Measurements from ENCODE around the gene TEAD4. TPM values are rescaled to one million over a fixed set of nuclear protein-coding genes. Genes with fewer than 3 reads are reported as not detected.

Gene TEAD4
- total RNA-seq, 1 experiment from 2014 or later, result 11.9 TPM

DNA sequence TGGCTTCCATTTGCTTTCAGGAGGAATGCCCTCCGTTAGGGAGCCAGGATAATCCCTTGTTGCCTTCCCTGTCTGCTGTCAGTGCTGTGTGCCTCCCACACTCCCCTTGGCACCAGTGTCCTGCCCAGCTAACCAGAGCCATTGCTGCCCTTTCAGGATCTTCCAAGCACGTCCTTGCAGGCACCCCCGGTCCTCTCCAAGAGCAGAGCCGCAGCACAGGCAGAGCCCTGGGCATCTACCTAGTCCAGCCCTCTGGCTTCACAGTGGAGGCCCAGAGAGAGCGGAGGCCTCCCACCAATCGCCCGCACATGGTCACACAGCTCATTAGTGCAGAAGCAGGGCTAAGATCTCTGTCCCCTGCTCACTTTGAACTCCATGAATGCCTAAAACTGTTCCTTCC lies 79.0 kb downstream of the TEAD4 start:
- no peak for DNase-seq (ENCODE audit: low read depth, low spot score)
- in situ Hi-C loops (cut with HindIII; ENCODE audit: low pct_unique_long_range_greater_than_20kb, low sequenced_read_pairs), result no loop called here

DNA sequence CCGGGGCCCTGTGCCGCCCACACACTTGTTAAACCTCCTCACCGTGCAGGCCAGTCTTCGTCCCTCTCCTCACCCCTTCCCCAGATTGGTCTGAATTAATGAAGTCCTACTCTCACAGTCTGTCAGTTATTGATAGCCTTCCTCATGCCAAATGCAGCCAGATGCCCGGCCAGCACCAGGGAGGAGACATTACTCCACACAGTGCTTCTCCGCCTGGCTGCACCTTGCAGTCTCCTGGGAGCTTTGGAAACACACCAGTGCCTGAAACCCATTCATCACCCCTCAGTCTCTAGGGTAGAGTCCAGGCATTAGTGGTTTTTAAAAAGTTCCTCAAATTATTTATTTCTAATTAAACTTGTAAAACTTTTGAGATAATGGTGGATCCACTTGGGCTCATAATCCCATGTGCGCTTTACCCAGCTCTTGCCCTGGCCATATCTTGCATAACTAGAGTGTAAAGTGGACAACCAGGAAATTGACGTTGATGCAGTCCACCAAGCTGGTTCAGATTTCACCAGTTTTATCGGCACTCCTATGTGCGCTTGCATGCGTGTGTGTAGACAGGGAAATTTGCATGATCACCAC lies 79.8 kb downstream of the TEAD4 start:
- in situ Hi-C loops (cut with HindIII; ENCODE audit: low pct_unique_long_range_greater_than_20kb, low sequenced_read_pairs), result no loop called here
- no peak for DNase-seq (ENCODE audit: low read depth, low spot score)

DNA sequence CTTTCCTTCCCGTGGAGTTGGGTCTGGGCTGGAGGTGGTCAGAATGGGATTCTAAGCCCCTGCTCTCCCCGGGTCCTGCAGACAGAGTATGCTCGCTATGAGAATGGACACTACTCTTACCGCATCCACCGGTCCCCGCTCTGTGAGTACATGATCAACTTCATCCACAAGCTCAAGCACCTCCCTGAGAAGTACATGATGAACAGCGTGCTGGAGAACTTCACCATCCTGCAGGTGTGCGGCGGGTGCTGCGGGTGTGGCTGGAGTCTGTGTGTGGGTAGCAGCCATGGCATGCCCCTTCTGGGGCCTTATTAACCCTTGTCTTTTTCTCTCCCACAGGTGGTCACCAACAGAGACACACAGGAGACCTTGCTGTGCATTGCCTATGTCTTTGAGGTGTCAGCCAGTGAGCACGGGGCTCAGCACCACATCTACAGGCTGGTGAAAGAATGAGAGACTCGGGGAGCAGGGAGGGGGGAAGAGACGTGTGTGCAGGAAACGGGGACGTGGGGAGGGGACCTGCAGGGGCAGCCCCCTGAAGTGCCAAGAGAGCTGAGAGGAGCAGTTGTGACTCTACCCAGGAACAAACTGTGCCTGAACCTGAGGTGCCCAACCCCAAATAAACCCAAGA lies 80.9 kb downstream of the TEAD4 start:
- in situ Hi-C loops (cut with HindIII; ENCODE audit: low pct_unique_long_range_greater_than_20kb, low sequenced_read_pairs), result no loop called here
- DNase-seq (ENCODE audit: low read depth, low spot score), result no peak

DNA sequence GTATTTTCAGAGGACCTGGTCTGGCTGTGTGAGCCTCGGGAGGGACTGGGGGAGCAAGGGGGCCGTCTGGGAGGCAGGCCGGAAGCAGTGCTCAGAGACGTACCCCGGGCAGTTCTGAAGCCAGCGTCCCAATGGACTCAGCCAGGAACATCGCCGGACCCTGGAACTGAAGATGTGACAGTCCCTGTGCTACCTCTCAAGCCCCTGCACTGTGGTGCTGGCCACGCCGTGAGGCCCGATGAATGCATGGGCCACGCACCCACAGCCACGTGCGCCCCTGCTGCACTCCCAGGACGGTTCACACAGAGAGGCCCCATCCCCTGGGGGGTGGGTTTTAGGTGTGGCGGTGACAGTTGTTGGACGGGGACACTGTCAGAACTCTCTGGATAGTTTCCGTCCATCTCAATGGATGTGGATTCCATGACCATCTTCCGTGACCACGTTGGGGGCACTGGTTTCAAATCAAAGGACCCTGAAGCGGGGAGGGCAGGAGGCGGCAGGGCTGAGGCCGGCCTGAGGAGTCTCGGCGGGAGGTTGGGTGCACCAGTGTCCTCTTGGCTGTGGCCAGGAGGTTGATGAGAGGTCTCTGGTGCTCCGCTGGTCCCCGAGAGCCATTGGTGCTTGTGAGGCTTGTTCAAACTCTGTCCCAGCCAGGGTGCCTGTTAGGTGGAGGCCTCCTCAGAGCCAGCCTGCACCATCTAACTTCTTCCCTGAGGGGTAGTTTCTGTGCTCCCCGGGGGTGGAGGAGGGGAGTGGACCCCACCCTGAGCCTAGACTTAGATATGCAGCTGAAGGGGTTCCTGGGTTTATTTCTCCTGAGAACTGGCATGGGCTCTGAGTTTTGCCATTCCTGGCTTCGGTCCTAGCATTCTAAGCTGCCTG lies 81.7 kb downstream of the TEAD4 start:
- DNase-seq (ENCODE audit: low read depth, low spot score), result no peak
- in situ Hi-C loops (cut with HindIII; ENCODE audit: low pct_unique_long_range_greater_than_20kb, low sequenced_read_pairs), result no loop called here

DNA sequence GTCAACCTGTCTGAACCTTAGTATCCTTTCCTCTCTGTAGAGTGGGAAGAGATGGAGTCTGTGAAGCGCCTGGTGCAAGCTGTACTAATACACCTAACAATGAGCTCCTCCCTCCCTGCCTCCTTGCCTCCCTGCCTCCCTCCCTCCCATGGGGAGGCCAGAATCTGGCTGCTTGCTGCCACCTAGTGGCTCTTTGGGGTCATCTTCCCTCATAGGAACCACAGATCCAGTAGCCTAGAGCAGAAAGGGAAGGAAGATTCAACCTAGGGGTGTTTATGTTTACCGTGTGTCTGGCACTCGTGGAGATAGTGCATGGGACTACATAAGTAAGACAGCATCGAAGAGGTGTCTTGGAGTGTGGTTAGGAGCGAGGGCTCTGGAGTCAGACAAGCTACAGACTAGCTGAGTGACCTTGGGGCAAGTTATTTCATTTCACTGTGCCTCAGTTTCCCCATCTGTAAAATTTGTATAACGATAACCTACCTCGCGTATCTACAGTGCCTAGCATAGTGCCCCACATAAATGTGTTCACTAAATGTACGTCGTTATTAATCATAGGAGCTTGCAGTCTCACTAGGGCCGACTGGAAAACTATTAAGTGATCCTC lies 82.5 kb downstream of the TEAD4 start:
- in situ Hi-C loops (cut with HindIII; ENCODE audit: low pct_unique_long_range_greater_than_20kb, low sequenced_read_pairs), result no loop called here
- peak; percentile 91 for DNase-seq (ENCODE audit: low read depth, low spot score)

DNA sequence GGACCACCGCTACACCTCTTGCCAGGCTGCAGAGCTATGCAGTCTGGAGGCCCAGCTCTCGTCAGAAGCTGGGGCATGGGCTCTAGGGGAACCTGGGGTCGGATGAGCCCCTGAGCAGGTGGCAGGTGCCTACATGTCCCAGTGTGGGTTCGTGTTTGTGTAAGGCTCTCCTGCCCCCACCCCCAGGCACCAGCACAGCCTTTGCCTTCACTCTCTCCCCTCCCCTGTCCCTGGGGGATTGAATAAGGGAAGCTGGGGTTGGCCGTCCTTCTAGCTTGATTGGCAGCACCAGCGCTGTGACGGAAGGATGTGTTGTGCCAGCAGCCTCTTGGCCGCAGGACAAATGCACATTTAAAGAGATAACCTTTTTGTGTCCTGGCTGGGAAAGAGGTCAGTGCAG lies 83.2 kb downstream of the TEAD4 start:
- in situ Hi-C loops (cut with HindIII; ENCODE audit: low pct_unique_long_range_greater_than_20kb, low sequenced_read_pairs), result no loop called here
- no peak for DNase-seq (ENCODE audit: low read depth, low spot score)

DNA sequence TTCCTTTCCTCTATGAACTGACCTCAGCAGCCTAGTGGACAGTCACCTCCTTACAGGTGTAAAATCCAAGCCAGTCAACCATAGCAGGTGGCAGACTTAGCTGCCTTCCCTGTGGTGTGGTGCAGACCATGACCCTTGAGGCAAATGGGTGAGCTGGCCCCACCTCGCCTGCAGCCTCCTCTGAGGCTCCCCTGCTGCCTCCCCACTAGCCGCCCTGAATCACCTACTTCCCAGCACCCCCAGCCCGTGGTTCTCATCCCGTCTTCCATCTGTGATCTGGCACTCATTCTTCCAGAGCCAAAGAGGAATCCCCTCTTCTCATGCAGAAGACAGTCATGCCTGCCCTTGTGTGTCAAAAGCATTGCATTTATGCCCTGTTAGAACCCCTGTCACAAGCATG lies 83.6 kb downstream of the TEAD4 start:
- in situ Hi-C loops (cut with HindIII; ENCODE audit: low pct_unique_long_range_greater_than_20kb, low sequenced_read_pairs), result no loop called here

DNA sequence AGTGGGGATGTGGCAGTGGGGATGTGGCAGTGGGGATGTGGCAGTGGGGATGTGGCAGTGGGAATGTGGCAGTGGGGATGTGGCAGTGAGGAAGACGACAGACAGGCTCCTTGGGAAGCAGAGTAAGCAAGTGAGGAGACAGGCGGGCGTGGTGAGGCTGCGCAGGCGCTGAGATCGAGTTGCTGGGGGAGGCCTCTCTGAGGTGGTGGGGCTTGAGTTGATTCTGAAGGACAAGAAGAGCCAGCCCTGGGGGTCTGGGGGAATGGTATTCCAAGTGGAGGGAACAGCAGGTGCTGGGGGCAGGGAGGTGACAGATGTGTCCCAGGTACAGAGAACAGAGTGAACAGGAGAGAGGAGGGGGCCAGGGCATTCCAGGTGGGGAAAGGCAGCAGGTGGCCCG lies 84.2 kb downstream of the TEAD4 start:
- in situ Hi-C loops (cut with HindIII; ENCODE audit: low pct_unique_long_range_greater_than_20kb, low sequenced_read_pairs), result no loop called here
- no peak for DNase-seq (ENCODE audit: low read depth, low spot score)

More for the DNA sequence above, 83.6 kb downstream of the TEAD4 start:
- no peak for DNase-seq (ENCODE audit: low read depth, low spot score)

DNA sequence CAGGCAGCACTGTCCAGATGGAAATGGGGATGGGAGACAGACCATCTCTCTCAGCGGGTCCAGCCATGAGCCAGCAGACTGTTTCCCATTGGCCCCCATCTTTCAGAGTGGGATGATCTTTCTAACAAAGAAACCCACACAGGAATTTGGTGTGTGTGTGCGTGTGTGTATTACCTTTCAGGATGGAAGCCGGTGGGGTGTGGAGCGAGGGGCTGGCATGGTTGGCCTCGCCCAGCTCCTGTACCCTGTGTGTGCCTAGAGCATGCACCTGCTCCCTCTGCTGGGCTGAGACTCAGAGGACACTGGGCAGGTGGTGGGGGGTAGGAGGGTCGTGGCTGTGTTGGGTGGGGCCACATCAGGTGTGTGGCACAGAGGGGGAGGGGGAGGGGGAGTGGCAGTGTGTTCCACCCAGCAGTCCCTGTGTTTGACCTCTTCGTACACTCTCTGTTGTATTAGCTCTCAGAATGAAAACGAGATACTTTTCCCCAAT lies 85.0 kb downstream of the TEAD4 start:
- no peak for DNase-seq (ENCODE audit: low read depth, low spot score)
- in situ Hi-C loops (cut with HindIII; ENCODE audit: low pct_unique_long_range_greater_than_20kb, low sequenced_read_pairs), result no loop called here

DNA sequence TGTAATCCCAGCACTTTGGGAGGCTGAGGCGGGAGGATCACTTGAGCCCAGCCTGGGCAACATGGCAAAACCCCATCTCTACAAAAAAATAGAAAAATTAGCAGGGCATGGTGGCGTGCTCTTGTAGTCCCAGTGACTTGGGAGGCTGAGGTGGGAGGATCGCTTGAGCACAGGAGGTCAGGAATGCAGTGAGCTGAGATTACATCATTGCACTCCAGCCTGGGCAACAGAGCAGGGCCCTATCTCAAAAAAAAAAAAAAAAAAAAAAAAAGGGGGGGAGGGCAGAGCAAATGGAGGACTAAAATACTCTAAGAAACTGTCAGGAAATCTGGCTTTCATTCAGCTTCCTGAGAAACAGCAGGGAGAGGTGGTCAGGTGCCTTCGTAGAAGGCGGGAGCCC lies 86.3 kb downstream of the TEAD4 start:
- in situ Hi-C loops (cut with HindIII; ENCODE audit: low pct_unique_long_range_greater_than_20kb, low sequenced_read_pairs), result no loop called here
- DNase-seq (ENCODE audit: low read depth, low spot score), result no peak

DNA sequence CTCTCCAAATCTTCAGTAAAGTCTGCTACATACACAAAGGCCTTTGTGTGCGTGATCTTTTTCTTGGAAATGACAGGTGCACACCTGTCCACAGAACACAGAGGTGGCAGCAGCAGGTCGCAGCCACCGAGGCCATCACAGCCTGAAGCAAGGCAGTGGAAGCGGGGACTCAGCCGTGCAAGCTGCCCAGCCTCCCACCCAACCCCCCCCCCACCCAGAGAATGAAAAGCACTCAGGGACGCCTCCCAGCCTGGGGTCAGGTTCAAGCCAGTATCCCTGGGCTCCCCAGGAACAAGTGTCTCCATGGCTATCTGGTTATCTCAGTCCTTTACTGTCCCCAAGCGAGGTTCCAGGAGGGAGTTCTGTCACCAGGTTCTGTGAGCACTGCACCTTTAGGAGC lies 86.8 kb downstream of the TEAD4 start:
- DNase-seq (ENCODE audit: low read depth, low spot score), result no peak
- in situ Hi-C loops (cut with HindIII; ENCODE audit: low pct_unique_long_range_greater_than_20kb, low sequenced_read_pairs), result no loop called here

DNA sequence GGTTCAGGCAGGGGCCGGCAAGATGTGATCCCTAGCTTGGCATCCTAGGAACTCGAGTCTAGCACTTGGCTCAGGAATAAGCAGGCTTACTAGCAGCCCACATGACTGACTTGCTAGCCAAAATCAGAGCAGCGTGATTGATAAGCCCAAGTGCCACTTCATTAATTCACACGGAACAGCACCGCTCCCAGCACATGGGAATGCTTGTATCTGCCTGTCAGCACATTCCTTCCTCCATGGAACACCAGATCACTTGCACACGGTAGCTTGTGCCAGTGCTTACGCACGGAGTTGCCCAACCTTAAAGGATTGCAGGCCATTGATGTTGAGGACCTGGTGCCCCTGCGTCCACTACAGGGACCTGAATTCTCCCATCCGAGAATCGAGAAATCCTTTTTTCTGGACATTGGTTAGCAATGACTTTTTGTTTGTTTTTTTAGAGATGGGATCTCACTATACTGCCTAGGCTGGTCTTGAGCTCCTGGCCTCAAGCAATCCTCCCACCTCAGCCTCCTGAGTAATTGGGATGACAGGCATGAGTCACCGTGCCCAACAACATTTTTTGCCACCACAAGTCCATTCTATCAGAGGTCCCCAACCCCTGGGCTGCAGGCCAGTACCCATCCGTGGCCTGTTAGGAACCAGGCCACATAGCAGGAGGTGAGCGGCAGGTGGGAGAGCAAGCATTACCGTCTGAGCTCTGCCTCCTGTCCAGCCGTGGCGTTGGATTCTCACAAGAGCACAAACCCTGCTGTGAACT lies 87.4 kb downstream of the TEAD4 start:
- DNase-seq (ENCODE audit: low read depth, low spot score), result no peak
- in situ Hi-C loops (cut with HindIII; ENCODE audit: low pct_unique_long_range_greater_than_20kb, low sequenced_read_pairs), result no loop called here

DNA sequence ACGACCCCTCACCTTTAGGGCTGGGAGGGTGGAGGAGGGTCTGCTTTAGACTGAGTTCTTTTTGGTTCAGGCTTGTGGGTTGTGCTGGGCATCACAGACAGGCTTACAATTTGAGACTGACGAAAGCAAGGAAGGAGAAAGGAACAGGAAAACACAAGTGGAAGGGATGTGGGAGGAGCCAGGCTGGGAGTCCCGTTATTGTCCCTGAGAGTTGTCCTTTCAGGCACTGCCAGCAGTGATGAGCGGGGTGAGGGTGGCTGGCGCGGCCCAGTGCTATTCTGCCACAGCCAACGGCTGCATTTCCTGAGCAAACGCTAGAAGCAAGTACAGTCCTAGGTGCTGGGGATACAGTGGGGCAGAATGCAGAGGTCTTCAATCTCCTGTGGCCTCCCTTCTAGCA lies 88.8 kb downstream of the TEAD4 start:
- in situ Hi-C loops (cut with HindIII; ENCODE audit: low pct_unique_long_range_greater_than_20kb, low sequenced_read_pairs), result no loop called here
- no peak for DNase-seq (ENCODE audit: low read depth, low spot score)

DNA sequence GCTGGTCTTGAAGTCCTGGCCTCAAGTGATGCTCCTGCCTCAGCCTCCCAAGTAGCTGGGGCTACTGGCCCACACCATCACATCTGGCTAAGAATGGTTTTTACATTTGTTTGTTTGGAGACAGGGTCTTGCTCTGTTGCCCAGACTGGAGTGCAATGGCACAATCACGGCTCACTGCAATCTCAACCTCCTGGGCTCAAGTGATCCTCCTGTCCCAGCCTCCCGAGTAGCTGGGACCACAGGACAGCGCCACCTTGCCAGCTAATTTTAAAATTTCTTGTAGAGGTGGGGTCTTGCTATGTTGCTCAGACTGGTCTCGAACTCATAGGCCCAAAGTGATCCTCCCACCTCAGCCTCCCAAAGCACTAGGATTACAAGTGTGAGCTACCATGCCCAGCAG lies 89.3 kb downstream of the TEAD4 start:
- in situ Hi-C loops (cut with HindIII; ENCODE audit: low pct_unique_long_range_greater_than_20kb, low sequenced_read_pairs), result no loop called here
- DNase-seq (ENCODE audit: low read depth, low spot score), result no peak

DNA sequence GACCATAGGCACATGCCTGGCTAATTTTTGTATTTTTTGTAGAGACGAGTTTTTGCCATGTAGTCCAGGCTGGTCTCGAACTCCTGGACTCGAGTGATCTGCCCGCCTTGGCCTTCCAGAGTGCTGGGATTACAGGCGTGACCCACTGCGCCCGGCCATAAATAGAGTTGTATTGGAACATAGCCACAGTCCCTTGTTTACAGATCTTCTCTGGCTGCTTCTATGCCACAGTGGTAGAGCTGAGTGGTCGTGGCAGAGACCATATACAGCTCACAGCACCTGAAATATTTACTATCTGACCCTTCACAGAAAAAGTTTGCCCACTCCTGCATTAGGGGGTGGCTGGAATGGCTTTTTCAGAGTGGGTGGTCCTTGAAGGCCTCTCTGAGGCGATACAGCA lies 90.0 kb downstream of the TEAD4 start:
- in situ Hi-C loops (cut with HindIII; ENCODE audit: low pct_unique_long_range_greater_than_20kb, low sequenced_read_pairs), result no loop called here
- DNase-seq (ENCODE audit: low read depth, low spot score), result no peak

DNA sequence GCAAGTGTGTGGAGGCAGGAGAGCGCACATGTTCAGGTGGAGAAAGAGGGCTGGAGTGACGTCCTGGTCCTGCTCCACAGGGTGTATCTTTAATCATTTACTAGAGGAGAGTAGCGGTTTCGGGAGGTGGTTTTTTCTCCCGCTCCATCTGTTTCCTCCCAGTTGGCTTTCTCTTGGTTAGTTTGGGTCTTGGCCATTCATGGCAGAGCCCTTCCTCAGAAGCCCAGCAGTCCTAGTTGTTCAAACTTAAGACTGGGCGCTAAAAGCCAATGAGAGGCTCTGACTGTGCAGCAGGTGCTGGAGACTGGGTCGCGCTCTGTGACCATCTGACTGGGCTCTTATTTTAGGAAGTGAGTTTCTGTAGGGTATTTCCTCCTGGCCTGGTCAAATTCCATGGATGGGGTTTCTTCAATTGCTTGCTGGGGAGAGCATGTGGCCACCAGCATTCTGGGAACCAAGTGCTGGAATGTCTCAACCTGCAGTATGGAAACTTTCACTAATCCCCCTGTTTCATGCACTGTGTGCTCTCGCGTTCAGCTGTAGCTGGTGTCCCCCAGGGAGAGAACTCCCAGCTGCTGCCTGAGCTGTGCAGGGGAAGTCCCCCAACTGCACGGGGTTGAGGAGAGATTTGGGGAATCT lies 90.5 kb downstream of the TEAD4 start:
- in situ Hi-C loops (cut with HindIII; ENCODE audit: low pct_unique_long_range_greater_than_20kb, low sequenced_read_pairs), result no loop called here
- no peak for DNase-seq (ENCODE audit: low read depth, low spot score)

DNA sequence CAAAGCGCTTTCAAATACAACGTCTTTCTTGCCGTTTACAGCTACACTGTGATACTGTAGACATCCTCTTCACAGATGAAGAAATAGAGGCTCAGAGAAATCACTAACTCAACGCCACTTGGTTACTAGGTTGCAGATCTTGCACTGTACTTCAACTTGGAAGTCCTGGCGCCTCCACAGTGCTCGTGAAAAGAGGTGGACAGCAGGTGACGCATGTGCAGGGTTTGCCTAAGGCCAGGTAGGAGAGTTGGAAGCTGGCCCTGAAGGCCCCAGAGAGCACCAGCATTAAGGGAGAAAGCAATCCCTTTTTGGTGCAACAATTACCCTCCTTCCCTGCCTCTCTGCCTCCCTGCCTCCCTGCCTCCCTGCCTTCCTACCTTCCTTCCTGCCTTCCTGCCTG lies 95.2 kb downstream of the TEAD4 start:
- no peak for DNase-seq (ENCODE audit: low read depth, low spot score)
- in situ Hi-C loops (cut with HindIII; ENCODE audit: low pct_unique_long_range_greater_than_20kb, low sequenced_read_pairs), result no loop called here

Measured in SK-MEL-5 (cell line).